Stomach (tissue), 9 donors: Measurements from ENCODE around the gene RGS12. TPM values are rescaled to one million over a fixed set of nuclear protein-coding genes. Genes with fewer than 3 reads are reported as not detected.
A peak's percentile ranks its signal among the peaks of the same experiment; 100 is the strongest.

ENCODE experiments used
- DNase-seq, 2 donors: peaks; one replicate each; pipeline versions ENCODE4 v3.0.0 to v3.0.0-alpha.2; 2013 to 2019
- H3K27ac ChIP-seq, 5 donors: fragments of 200-600 bp in 4 of 5; sonication (generic) in 4 of 5; one replicate each; pipeline ENCODE4 v1.5.1; 2013 to 2019; ENCODE audit warnings: mild to moderate bottlenecking in 1 of 5, moderate library complexity in 1 of 5
- H3K27me3 ChIP-seq, 3 donors: fragments of 200-600 bp; sonication (generic); one replicate each; pipeline ENCODE4 v1.5.1; 2017 to 2019; ENCODE audit warnings: mixed run types in 1 of 3
- H3K36me3 ChIP-seq, 4 donors: fragments of 200-600 bp; sonication (generic); 1 replicate in 3 of 4; 2 replicates in 1 of 4; pipeline ENCODE4 v1.5.1; 2016 to 2019
- H3K4me1 ChIP-seq, 4 donors: fragments of 200-600 bp; sonication (generic); one replicate each; pipeline ENCODE4 v1.5.1; 2016 to 2019
- H3K4me3 ChIP-seq, 4 donors: fragments of 200-600 bp; sonication (generic) in 3 of 4; one replicate each; pipeline ENCODE4 v1.5.1; 2016 to 2019; ENCODE audit warnings: mild to moderate bottlenecking in 1 of 4
- H3K9me3 ChIP-seq, 4 donors: fragments of 200-600 bp; sonication (generic); one replicate each; pipeline ENCODE4 v1.5.1; 2016 to 2019
- EP300 ChIP-seq: sonication (generic); formaldehyde crosslinking; IDR thresholded peaks from one replicate; pipeline ENCODE4 v1.6.1; 2017; ENCODE audit warnings: antibody characterized with exemption
- POLR2A ChIP-seq, 4 donors: fragments of 450-650 bp; IDR thresholded peaks; one replicate each; pipeline ENCODE4 v1.6.1; 2016; ENCODE audit warnings: antibody characterized with exemption in 4 of 4, control low read depth in 2 of 4, mild to moderate bottlenecking in 1 of 4, moderate library complexity in 1 of 4
- POLR2AphosphoS5 ChIP-seq, 3 donors: sonication (generic); formaldehyde crosslinking; IDR thresholded peaks; one replicate each; pipeline ENCODE4 v1.6.1; 2016; ENCODE audit warnings: antibody characterized with exemption in 3 of 3
- WGBS, 5 donors: extraction: QIAGEN DNeasy Blood & Tissue Kit in 3 of 5; methylation state at CpG; one replicate each; pipeline versions ENCODE4 v1.1.5 to v1.1.7; 2013 to 2018; 5-methylcytosine and 5-hydroxymethylcytosine counted together
- intact Hi-C: fragments of 100-400 bp; cut with DNase I; formaldehyde crosslinking; loops from one replicate; pipeline ENCODE4 v1.15.1; 2023; ENCODE audit warnings: low total_unique reads
- polyA plus RNA-seq, 3 donors: library from polyadenylated mRNA; stranded (reverse); fragments of 200-250 nt; gene quantifications; one replicate each; pipeline ENCODE4 v1.2.3, GENCODE V29; 2013
- total RNA-seq, 5 donors: library from RNA; depleted of rRNA; stranded (reverse); fragments of >200 nt; gene quantifications; one replicate each; pipeline versions ENCODE4 v1.1.0 to v1.2.3, GENCODE V29; 2014 to 2016
- TF ChIP-seq, protein P1 (sequence below), 7 experiments: fragments of 450-650 bp in 4 of 7; fragments of 200-600 bp in 3 of 7; sonication (generic) in 3 of 7; IDR thresholded peaks; one replicate each; pipeline ENCODE4 v1.5.1; 2016 to 2019; ENCODE audit warnings: antibody characterized with exemption in 7 of 7, control low read depth in 2 of 7, mild to moderate bottlenecking in 1 of 7
- donor health status: healthy with polysubstance abuse.
- donor health status: Bipolar disorder and iron deficiency.
- donor health status: healthy.

RGS12 gene
- total and polyA plus RNA-seq, 8 donors, result 3.5 to 51.8 (median 19.7) TPM

GRCh38 chr4:3250956-3251690, 41.7 kb upstream of the RGS12 start:
- DNase-seq, result peak in 1 of 2 donors; percentile 66
- intact Hi-C loops, result no loop called here
- Histone ChIP-seq H3K36me3 (peaks cover 0 to 16% (median 11%) of the 10 kb centered on the region in 4 donors), H3K27ac (peak overlapping the region in 1 of 5 donors; percentile 18), H3K4me1 (peaks cover 0 to 15% (median 6%) of the 10 kb centered on the region in 4 donors), H3K27me3 (no peaks in the 10 kb centered on the region), H3K4me3 (no peak overlapping the region), H3K9me3 (no peaks in the 10 kb centered on the region)
- 75 to 88% (median 78%) methylated on average over 13 to 19 of the region's 19 CpGs for WGBS, 5 donors
- TF ChIP-seq POLR2AphosphoS5 (IDR thresholded peaks at IDR 0.05) (no peak), POLR2A (IDR thresholded peaks at IDR 0.05) (no peak), EP300 (no peak)

DNA sequence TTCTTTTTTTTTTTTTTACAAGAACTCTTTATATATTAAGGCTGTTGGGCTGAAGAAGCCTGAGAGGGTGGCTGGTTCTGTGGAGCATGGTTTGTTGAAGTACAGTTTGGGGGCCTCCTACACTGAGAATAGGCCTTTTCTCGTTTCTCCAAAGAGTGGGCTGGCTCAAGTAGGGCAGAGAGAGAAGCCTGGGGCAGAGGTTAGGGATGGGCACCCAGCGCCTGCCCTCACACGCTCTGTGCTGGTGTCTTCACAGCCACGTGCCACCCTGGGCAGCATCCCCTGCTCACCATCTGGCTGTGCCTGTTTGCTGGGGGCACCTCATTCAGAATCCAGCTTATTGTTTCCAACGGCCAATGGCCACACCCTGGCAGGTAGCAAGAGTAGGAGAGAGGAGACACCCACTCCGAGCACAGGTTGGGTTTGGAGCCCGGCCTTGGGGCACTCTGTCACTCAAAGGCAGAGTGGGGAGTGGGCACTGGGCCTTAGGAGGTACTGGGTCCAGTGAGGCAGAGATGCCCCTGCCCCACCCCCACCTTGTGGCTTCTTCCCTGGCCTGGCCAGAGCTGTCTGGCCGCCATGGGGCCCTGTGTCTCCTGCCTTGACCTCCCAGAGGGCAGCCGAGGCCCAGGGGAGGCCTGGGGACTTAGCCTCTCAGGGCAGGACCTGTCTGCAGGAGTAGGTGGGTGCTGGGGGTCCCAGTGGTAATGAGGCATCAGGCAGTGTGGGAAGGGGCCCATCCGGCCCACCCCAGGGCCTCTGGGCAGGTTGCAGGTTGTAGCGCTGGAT, 40.9 kb upstream of the RGS12 start:
- peaks cover 0 to 23% (median 16%) of the 10 kb centered on the region in 4 donors for H3K36me3 ChIP-seq
- DNase-seq, result no peak
- TF ChIP-seq POLR2A (IDR thresholded peaks at IDR 0.05), result no peak
- TF ChIP-seq POLR2AphosphoS5 (IDR thresholded peaks at IDR 0.05), result no peak
- TF ChIP-seq EP300, result no peak
- TF ChIP-seq, protein P1, sequence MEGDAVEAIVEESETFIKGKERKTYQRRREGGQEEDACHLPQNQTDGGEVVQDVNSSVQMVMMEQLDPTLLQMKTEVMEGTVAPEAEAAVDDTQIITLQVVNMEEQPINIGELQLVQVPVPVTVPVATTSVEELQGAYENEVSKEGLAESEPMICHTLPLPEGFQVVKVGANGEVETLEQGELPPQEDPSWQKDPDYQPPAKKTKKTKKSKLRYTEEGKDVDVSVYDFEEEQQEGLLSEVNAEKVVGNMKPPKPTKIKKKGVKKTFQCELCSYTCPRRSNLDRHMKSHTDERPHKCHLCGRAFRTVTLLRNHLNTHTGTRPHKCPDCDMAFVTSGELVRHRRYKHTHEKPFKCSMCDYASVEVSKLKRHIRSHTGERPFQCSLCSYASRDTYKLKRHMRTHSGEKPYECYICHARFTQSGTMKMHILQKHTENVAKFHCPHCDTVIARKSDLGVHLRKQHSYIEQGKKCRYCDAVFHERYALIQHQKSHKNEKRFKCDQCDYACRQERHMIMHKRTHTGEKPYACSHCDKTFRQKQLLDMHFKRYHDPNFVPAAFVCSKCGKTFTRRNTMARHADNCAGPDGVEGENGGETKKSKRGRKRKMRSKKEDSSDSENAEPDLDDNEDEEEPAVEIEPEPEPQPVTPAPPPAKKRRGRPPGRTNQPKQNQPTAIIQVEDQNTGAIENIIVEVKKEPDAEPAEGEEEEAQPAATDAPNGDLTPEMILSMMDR (IDR thresholded peaks at IDR 0.05), result no peak
- no peaks in the 10 kb centered on the region for H3K9me3 ChIP-seq
- intact Hi-C loops, result no loop called here
- peaks cover 0 to 13% (median 5%) of the 10 kb centered on the region in 4 donors for H3K4me1 ChIP-seq
- WGBS, 5 donors, result 90 to 94% (median 92%) methylated on average over 9 to 11 of the region's 11 CpGs
- no peak overlapping the region for H3K4me3 ChIP-seq
- no peak overlapping the region for H3K27ac ChIP-seq
- no peaks in the 10 kb centered on the region for H3K27me3 ChIP-seq

DNA sequence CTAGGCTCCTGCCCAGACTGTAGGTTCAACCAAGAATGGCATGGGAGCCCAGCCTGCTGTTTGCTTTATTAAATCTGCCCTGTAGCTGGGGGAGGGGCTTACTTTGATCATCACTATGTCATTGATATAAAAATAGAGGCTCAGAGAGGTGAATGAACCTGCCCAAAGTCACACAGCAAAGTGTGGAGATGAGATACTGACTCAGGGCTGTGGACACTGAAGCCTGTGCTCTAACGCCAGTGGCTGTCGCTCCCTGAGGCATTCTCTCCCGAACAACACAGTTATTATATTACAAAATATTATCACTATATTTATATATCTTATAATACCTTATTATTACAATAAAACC, 40.4 kb upstream of the RGS12 start:
- Histone ChIP-seq H3K4me3 (no peak overlapping the region), H3K27me3 (no peaks in the 10 kb centered on the region), H3K27ac (no peak overlapping the region), H3K36me3 (peaks cover 0 to 23% (median 16%) of the 10 kb centered on the region in 4 donors), H3K4me1 (peaks cover 0 to 13% (median 5%) of the 10 kb centered on the region in 4 donors), H3K9me3 (no peaks in the 10 kb centered on the region)
- DNase-seq, result no peak
- intact Hi-C loops, result no loop called here
- TF ChIP-seq, protein P1 (IDR thresholded peaks at IDR 0.05), result no peak
- no peak for TF ChIP-seq EP300
- TF ChIP-seq POLR2A (IDR thresholded peaks at IDR 0.05), result no peak
- no peak for TF ChIP-seq POLR2AphosphoS5 (IDR thresholded peaks at IDR 0.05)
- 79 to 100% (median 90%) methylated on average over 3 of the region's 3 CpGs for WGBS, 5 donors

GRCh38 chr4:3252831-3253641, 39.8 kb upstream of the RGS12 start:
- Histone ChIP-seq H3K36me3 (peaks cover 0 to 23% (median 16%) of the 10 kb centered on the region in 4 donors), H3K27ac (no peak overlapping the region), H3K4me3 (no peak overlapping the region), H3K27me3 (no peaks in the 10 kb centered on the region), H3K9me3 (no peaks in the 10 kb centered on the region), H3K4me1 (peaks cover 0 to 13% (median 5%) of the 10 kb centered on the region in 4 donors)
- no peak for DNase-seq
- TF ChIP-seq POLR2A (IDR thresholded peaks at IDR 0.05) (no peak), EP300 (no peak), POLR2AphosphoS5 (IDR thresholded peaks at IDR 0.05) (no peak)
- TF ChIP-seq, protein P1 (IDR thresholded peaks at IDR 0.05), result no peak
- WGBS, 5 donors, result 60 to 82% (median 71%) methylated on average over 33 to 38 of the region's 38 CpGs
- intact Hi-C loops, result no loop called here
